IMR-90 (cell line): ENCODE measurements around the gene ZBTB11.

ENCODE experiments used
- CEBPB ChIP-seq: IDR thresholded peaks from 2 replicates; pipeline ENCODE4 v1.6.1; 2012; ENCODE audit warnings: low read depth, low read length, improper control_type of control experiment
- CHD1 ChIP-seq: IDR thresholded peaks from 2 replicates; pipeline ENCODE4 v1.6.1; 2012; ENCODE audit warnings: low read depth, low read length, improper control_type of control experiment
- MAZ ChIP-seq: IDR thresholded peaks from 2 replicates; pipeline ENCODE4 v1.6.1; 2012; ENCODE audit warnings: low read depth, mild to moderate bottlenecking, low read length, improper control_type of control experiment, moderate library complexity, borderline replicate concordance
- NFE2L2 ChIP-seq: fragments of 150-350 bp; IDR thresholded peaks from 2 replicates; pipeline ENCODE4 v1.6.1; 2016; ENCODE audit warnings: low read depth, mild to moderate bottlenecking, low read length
- POLR2A ChIP-seq: IDR thresholded peaks from 2 replicates; pipeline ENCODE4 v1.6.1; 2012; ENCODE audit warnings: mild to moderate bottlenecking, low read depth, low read length
- RAD21 ChIP-seq: IDR thresholded peaks from 2 replicates; pipeline ENCODE4 v1.6.1; 2012; ENCODE audit warnings: low read length, improper control_type of control experiment
- RCOR1 ChIP-seq: IDR thresholded peaks from 2 replicates; pipeline ENCODE4 v1.6.1; 2012; ENCODE audit warnings: mild to moderate bottlenecking, low read length, improper control_type of control experiment; ENCODE audit not compliant: insufficient replicate concordance
- RFX5 ChIP-seq: IDR thresholded peaks from 2 replicates; pipeline ENCODE4 v1.8.0; 2012; ENCODE audit warnings: low read depth, mild to moderate bottlenecking, low read length, moderate library complexity
- SMC3 ChIP-seq: fragments of 150-350 bp; IDR thresholded peaks from 2 replicates; pipeline ENCODE4 v1.6.1; 2016; ENCODE audit warnings: low read depth, mild to moderate bottlenecking, antibody characterized with exemption, low read length, moderate library complexity
- TF ChIP-seq, protein P1 (sequence below): conservative IDR thresholded peaks from 2 replicates; pipeline ENCODE4 v1.5.1; 2012; ENCODE audit warnings: mild to moderate bottlenecking, low read depth, low read length, improper control_type of control experiment
- TF ChIP-seq, protein P2 (sequence below): fragments of 150-350 bp; IDR thresholded peaks from 2 replicates; pipeline ENCODE4 v1.6.1; 2017; ENCODE audit warnings: mild to moderate bottlenecking, antibody characterized with exemption, low read length, low read depth
- TF ChIP-seq, protein P3 (sequence below): fragments of 150-350 bp; IDR thresholded peaks from 2 replicates; pipeline ENCODE4 v1.6.1; 2016; ENCODE audit warnings: low read depth, mild to moderate bottlenecking, low read length, moderate library complexity, borderline replicate concordance

DNA sequence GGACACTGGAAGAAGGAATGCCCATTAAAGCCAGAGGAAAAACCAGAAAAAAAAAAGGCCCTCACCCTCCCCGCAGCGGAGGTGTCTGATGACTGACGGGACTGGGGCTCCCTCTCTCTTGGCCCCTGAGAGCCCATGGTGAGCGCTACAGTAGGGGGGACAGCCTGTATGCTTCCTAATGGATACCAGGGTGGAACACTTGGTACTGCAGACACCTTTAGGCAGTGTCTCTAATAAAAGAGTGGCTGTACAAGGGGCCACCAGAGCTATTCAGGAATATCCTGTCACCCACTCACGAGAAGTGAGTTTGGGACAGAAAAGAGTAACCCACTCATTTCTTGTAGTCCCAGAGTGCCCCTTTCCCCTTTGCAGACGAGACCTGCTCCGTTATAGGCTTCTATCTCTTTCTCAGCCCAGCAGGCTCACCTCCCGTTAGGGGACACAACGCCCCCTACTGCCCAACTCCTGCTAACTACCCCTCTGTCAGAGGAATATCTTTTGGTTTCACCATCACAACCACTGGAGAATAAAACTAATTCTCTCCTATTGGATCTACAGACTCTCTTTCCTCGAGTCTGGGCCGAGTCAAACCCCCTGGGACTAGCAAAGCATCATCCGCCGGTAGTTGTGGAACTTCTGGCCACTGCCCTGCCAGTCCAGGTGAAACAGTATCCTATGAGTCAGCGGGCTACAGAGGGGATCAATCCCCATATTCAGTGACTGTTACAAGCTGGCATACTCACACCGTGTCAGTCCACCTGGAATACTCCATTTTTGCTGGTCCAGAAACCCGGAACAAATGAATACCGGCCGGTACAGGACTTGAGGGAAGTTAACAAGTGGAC is 40.8 kb downstream of the ZBTB11 start:
- TF ChIP-seq, protein P1, sequence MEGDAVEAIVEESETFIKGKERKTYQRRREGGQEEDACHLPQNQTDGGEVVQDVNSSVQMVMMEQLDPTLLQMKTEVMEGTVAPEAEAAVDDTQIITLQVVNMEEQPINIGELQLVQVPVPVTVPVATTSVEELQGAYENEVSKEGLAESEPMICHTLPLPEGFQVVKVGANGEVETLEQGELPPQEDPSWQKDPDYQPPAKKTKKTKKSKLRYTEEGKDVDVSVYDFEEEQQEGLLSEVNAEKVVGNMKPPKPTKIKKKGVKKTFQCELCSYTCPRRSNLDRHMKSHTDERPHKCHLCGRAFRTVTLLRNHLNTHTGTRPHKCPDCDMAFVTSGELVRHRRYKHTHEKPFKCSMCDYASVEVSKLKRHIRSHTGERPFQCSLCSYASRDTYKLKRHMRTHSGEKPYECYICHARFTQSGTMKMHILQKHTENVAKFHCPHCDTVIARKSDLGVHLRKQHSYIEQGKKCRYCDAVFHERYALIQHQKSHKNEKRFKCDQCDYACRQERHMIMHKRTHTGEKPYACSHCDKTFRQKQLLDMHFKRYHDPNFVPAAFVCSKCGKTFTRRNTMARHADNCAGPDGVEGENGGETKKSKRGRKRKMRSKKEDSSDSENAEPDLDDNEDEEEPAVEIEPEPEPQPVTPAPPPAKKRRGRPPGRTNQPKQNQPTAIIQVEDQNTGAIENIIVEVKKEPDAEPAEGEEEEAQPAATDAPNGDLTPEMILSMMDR = peak; percentile 62
- TF ChIP-seq RFX5 = no peak
- TF ChIP-seq POLR2A = no peak
- TF ChIP-seq CEBPB = no peak
- TF ChIP-seq, protein P2, sequence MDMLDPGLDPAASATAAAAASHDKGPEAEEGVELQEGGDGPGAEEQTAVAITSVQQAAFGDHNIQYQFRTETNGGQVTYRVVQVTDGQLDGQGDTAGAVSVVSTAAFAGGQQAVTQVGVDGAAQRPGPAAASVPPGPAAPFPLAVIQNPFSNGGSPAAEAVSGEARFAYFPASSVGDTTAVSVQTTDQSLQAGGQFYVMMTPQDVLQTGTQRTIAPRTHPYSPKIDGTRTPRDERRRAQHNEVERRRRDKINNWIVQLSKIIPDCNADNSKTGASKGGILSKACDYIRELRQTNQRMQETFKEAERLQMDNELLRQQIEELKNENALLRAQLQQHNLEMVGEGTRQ = no peak
- no peak for TF ChIP-seq CHD1
- TF ChIP-seq MAZ = no peak
- TF ChIP-seq, protein P3, sequence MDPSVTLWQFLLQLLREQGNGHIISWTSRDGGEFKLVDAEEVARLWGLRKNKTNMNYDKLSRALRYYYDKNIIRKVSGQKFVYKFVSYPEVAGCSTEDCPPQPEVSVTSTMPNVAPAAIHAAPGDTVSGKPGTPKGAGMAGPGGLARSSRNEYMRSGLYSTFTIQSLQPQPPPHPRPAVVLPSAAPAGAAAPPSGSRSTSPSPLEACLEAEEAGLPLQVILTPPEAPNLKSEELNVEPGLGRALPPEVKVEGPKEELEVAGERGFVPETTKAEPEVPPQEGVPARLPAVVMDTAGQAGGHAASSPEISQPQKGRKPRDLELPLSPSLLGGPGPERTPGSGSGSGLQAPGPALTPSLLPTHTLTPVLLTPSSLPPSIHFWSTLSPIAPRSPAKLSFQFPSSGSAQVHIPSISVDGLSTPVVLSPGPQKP = no peak
- TF ChIP-seq SMC3 = no peak
- no peak for TF ChIP-seq RCOR1
- no peak for TF ChIP-seq NFE2L2
- peak; percentile 50 for TF ChIP-seq RAD21
